K562 (cell line): Measurements from ENCODE around the gene MCCD1. TPM values are rescaled to one million over a fixed set of nuclear protein-coding genes. Genes with fewer than 3 reads are reported as not detected.

Experiments
- ARID3B ChIP-seq: fragments of 250-450 bp; sonication (Bioruptor Pico); IDR thresholded peaks from 2 replicates; pipeline ENCODE4 v1.4.0; 2020; ENCODE audit warnings: borderline replicate concordance
- HDAC2 ChIP-seq: fragments of 450-650 bp; IDR thresholded peaks from 2 replicates; pipeline ENCODE4 v1.6.1; 2016; ENCODE audit warnings: mild to moderate bottlenecking
- MCM3 ChIP-seq: fragments of 450-650 bp; IDR thresholded peaks from 2 replicates; pipeline ENCODE4 v1.6.1; 2016
- NCOA2 ChIP-seq, 2 experiments: fragments of 450-650 bp; IDR thresholded peaks; 2 replicates each; pipeline ENCODE4 v1.6.1; 2018; ENCODE audit warnings: mild to moderate bottlenecking in 2 of 2, moderate library complexity in 1 of 2; ENCODE audit not compliant: partially characterized antibody in 2 of 2
- NEUROD1 ChIP-seq: fragments of 150-350 bp; IDR thresholded peaks from 2 replicates; pipeline ENCODE4 v1.6.1; 2014; ENCODE audit warnings: borderline replicate concordance, low read length, low read depth; ENCODE audit not compliant: partially characterized antibody
- PURB ChIP-seq: sonication (generic); formaldehyde crosslinking; IDR thresholded peaks from 2 replicates; pipeline ENCODE4 v1.9.0; 2021; ENCODE audit warnings: low read depth, mild to moderate bottlenecking, missing genetic modification reagents
- XRCC5 ChIP-seq: fragments of 200-400 bp; formaldehyde crosslinking; IDR thresholded peaks from 2 replicates; pipeline ENCODE4 v1.6.1; 2017; ENCODE audit warnings: low read depth, mild to moderate bottlenecking, low read length
- ZBTB1 ChIP-seq: sonication (generic); formaldehyde crosslinking; IDR thresholded peaks from 2 replicates; pipeline ENCODE4 v1.8.1; 2023; ENCODE audit warnings: missing genetic modification reagents, low read depth, mild to moderate bottlenecking, borderline replicate concordance
- ZBTB49 ChIP-seq: sonication (generic); formaldehyde crosslinking; IDR thresholded peaks from 2 replicates; pipeline ENCODE4 v1.8.0; 2022; ENCODE audit warnings: missing genetic modification reagents, mild to moderate bottlenecking, borderline replicate concordance
- ZBTB9 ChIP-seq: fragments of 450-650 bp; formaldehyde crosslinking; IDR thresholded peaks from 2 replicates; pipeline ENCODE4 v1.4.0; 2020; ENCODE audit warnings: mild to moderate bottlenecking, moderate library complexity
- ZEB2 ChIP-seq: fragments of 450-650 bp; IDR thresholded peaks from 2 replicates; pipeline ENCODE4 v1.6.1; 2016
- ZMIZ1 ChIP-seq, 2 experiments: fragments of 150-350 bp in 1 of 2; IDR thresholded peaks; 2 replicates each; pipeline ENCODE4 v1.6.1; 2012 to 2016; ENCODE audit warnings: low read depth in 2 of 2, low read length in 2 of 2, mild to moderate bottlenecking in 1 of 2, moderate library complexity in 1 of 2
- ZNF398 ChIP-seq: fragments of 250-450 bp; sonication (Bioruptor Pico); IDR thresholded peaks from 2 replicates; pipeline ENCODE4 v1.8.0; 2021; ENCODE audit warnings: moderate library complexity, mild to moderate bottlenecking, inconsistent platforms
- ZNF431 ChIP-seq: sonication (generic); formaldehyde crosslinking; IDR thresholded peaks from 2 replicates; pipeline ENCODE4 v1.8.0; 2022; ENCODE audit warnings: mild to moderate bottlenecking, missing genetic modification reagents
- ZNF445 ChIP-seq: fragments of 250-450 bp; sonication (Bioruptor Pico); IDR thresholded peaks from 2 replicates; pipeline ENCODE4 v1.4.0; 2020; ENCODE audit warnings: low read depth, mild to moderate bottlenecking, moderate library complexity
- ZNF75A ChIP-seq: fragments of 450-650 bp; formaldehyde crosslinking; IDR thresholded peaks from 2 replicates; pipeline ENCODE4 v1.4.0; 2020; ENCODE audit warnings: mild to moderate bottlenecking
- polyA plus RNA-seq, 8 experiments: library from polyadenylated mRNA; depleted of rRNA in 4 of 8; stranded (reverse) in 5 of 8; unstranded in 3 of 8; fragments of >200 nt; fragmentation: Nextera tagmentation in 2 of 8; fragmentation: Illumina TruSeq in 1 of 8; extraction: Ambion mirVana in 2 of 8; extraction: Trizol in 1 of 8; gene quantifications; 2 replicates each; pipeline versions ENCODE4 v1.2.1 to v1.2.3, GENCODE V29; 2011 to 2014; ENCODE audit warnings: inconsistent platforms in 1 of 8, missing spikeins in 1 of 8
- total RNA-seq, 7 experiments: library from RNA; depleted of rRNA in 6 of 7; stranded (reverse); fragments of >200 nt in 6 of 7; fragmentation: Illumina TruSeq in 2 of 7; extraction: Trizol in 2 of 7; gene quantifications; 2 replicates each; pipeline versions ENCODE4 v1.2.1 to v1.2.3, GENCODE V29; 2011 to 2021; ENCODE audit warnings: low replicate concordance in 1 of 7

Gene MCCD1
- total and polyA plus RNA-seq, 9 of the 15 experiments (the other 6 are each of a cell fraction or from before 2014, with no cell fraction given), result not detected

GRCh38 chr6:31497531-31498476 is 31.0 kb upstream of the MCCD1 start, which contains the start of gene MICB (continued):
- no peak for TF ChIP-seq ZBTB1 (CRISPR knock-in tag)
- peak; percentile 86 for TF ChIP-seq HDAC2
- no peak; the same call in 1 of the 2 replicates for TF ChIP-seq ZEB2
- no peak for TF ChIP-seq XRCC5
- TF ChIP-seq ZBTB49 (CRISPR knock-in tag), result no peak
- TF ChIP-seq ZNF75A (CRISPR knock-in tag), result no peak
- no peak for TF ChIP-seq PURB (CRISPR knock-in tag)
- TF ChIP-seq NCOA2 (IDR thresholded peaks at IDR 0.05; ENCODE audit: partially characterized antibody in 2 of 2), result no peak
- no peak for TF ChIP-seq ZNF431 (CRISPR knock-in tag)
- no peak for TF ChIP-seq MCM3
- TF ChIP-seq ZBTB9 (CRISPR knock-in tag), result no peak
- TF ChIP-seq NEUROD1, result peak; percentile 38
- TF ChIP-seq ZNF445 (CRISPR knock-in tag), result no peak
- no peak for TF ChIP-seq ZNF398 (CRISPR knock-in tag)
- TF ChIP-seq ZMIZ1 (IDR thresholded peaks at IDR 0.05; ENCODE audit: low read depth in 2 of 2, low read length in 2 of 2), result no peak
- no peak for TF ChIP-seq ARID3B (CRISPR knock-in tag)
